ENCODE measurements around the gene IDE. TPM values are rescaled to one million over a fixed set of nuclear protein-coding genes. Genes with fewer than 3 reads are reported as not detected.

The IDE gene
- total RNA-seq (2012; rRNA removed) (26.4 and 27.4 TPM in 2 replicates), polyA plus RNA-seq (2012; rRNA removed) (6.9 and 9.3 TPM in 2 replicates), Bru-seq, nascent RNA (percentile 83 among the genes with signal in this experiment), BruChase-seq, experiment 1, labeled RNA remaining after a 6-hour chase (percentile 94 among the genes with signal in this experiment), BruChase-seq, experiment 2, labeled RNA remaining after a 2-hour chase (percentile 89 among the genes with signal in this experiment)
- 1.9 and 2.2 TPM in 2 replicates for polyA plus RNA-seq (2012; cell fraction: cytosol; rRNA removed)
- 2.3 and 19.9 TPM in 2 replicates for polyA plus RNA-seq (2012; cell fraction: nucleus; rRNA removed; ENCODE audit: low replicate concordance)
- long read RNA-seq, full-length matches to known transcripts = 14 of 26 reads
- long read RNA-seq, partial matches to known transcripts = 7 of 26 reads
- long read RNA-seq, other reads (novel, unspliced or antisense) = 5 of 26 reads

DNA sequence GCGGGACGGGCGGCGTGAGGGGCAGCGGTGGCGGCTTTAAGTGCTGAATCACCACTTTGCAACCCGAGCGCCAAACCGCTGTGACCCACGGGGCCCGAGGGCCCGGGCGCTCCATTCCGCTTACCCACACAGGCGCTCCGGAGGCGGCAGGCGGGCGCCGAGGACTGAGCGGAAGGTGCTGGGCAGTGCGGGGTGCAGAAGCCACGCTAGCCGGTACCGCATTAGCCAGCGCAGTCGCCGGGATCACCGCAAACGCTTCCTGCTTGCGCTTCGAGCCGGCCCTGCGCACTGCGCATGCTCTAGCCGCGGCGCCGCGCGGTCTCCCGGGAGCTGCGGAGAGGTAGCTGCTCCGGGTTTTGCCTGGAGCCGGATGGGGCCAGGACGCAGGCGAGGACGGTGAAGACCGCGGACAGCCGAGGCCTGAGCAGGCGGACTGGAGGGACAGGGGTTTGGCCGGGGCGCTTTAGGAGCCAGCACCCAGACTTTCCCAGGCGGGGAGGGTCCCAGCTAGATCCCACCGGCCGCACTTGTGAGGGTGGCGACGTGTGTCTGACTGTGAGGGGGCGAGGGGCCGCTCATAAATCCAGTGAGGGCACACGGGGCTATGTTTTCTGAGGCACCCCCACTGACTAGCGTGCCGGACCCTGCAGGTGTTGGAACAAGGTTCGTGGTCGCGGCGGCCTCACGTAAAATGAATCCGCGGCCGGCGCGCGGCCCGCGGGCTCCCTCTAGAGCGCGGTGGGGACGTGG is at the start of gene IDE:
Gene IDE, minus strand, starts transcription at position 296 of the 750 bp plus-strand sequence. Its CDS starts 74 bp downstream, at position 222.
- no TSS peak for BruUV-seq (replicated peaks)
- intact Hi-C loops (cut with micrococcal nuclease) = loop anchor here (1.0 to 10.0 kb wide), 5 partner anchors 15 to 489 kb away; no protein-coding TSS in a partner anchor
- WGBS, 2 experiments (ENCODE audit: extremely low coverage in 2 of 2, insufficient read length in 1 of 2) = 0% methylated on average over 43 of the region's 80 CpGs; no CpG with 5 or more reads in 1 of the 2 experiments
- TF ChIP-seq RAD21 (IDR thresholded peaks at IDR 0.05; ENCODE audit: low read length) (peak; percentile 83), NFE2L2 (IDR thresholded peaks at IDR 0.05; ENCODE audit: low read depth, low read length) (peak; percentile 65; the same call in 1 of the 2 replicates), MAZ (IDR thresholded peaks at IDR 0.05; ENCODE audit: borderline replicate concordance, low read depth, low read length) (peak; percentile 63; the same call in 1 of the 2 replicates), CHD1 (IDR thresholded peaks at IDR 0.05; ENCODE audit: low read depth, low read length) (no peak), BHLHE40 (IDR thresholded peaks at IDR 0.05; ENCODE audit: low read depth, low read length) (no peak), RFX5 (IDR thresholded peaks at IDR 0.05; ENCODE audit: low read depth, low read length) (no peak), FOS (IDR thresholded peaks at IDR 0.05; ENCODE audit: low read depth, low read length) (peak; percentile 33; the same call in 1 of the 2 replicates), SMC3 (IDR thresholded peaks at IDR 0.05; ENCODE audit: low read depth, low read length) (peak; percentile 42), MXI1 (IDR thresholded peaks at IDR 0.05; ENCODE audit: borderline replicate concordance, low read depth, low read length) (peak; percentile 46; the same call in 1 of the 2 replicates), MAFK (IDR thresholded peaks at IDR 0.05; ENCODE audit: low read depth, low read length) (peak; percentile 82)
- TF ChIP-seq, protein P1, sequence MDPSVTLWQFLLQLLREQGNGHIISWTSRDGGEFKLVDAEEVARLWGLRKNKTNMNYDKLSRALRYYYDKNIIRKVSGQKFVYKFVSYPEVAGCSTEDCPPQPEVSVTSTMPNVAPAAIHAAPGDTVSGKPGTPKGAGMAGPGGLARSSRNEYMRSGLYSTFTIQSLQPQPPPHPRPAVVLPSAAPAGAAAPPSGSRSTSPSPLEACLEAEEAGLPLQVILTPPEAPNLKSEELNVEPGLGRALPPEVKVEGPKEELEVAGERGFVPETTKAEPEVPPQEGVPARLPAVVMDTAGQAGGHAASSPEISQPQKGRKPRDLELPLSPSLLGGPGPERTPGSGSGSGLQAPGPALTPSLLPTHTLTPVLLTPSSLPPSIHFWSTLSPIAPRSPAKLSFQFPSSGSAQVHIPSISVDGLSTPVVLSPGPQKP (IDR thresholded peaks at IDR 0.05; ENCODE audit: borderline replicate concordance, low read depth, low read length) = no peak
- TF ChIP-seq, protein P2, sequence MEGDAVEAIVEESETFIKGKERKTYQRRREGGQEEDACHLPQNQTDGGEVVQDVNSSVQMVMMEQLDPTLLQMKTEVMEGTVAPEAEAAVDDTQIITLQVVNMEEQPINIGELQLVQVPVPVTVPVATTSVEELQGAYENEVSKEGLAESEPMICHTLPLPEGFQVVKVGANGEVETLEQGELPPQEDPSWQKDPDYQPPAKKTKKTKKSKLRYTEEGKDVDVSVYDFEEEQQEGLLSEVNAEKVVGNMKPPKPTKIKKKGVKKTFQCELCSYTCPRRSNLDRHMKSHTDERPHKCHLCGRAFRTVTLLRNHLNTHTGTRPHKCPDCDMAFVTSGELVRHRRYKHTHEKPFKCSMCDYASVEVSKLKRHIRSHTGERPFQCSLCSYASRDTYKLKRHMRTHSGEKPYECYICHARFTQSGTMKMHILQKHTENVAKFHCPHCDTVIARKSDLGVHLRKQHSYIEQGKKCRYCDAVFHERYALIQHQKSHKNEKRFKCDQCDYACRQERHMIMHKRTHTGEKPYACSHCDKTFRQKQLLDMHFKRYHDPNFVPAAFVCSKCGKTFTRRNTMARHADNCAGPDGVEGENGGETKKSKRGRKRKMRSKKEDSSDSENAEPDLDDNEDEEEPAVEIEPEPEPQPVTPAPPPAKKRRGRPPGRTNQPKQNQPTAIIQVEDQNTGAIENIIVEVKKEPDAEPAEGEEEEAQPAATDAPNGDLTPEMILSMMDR (conservative IDR thresholded peaks at IDR 0.05; ENCODE audit: low read depth, low read length) = peak; percentile 92

More for the DNA sequence above, at the start of gene IDE:
- dilution Hi-C loops (cut with HindIII; ENCODE audit: low sequenced_read_pairs, unreplicated experiment) = no loop called here
- Histone ChIP-seq H3K4me1 (ENCODE audit: control insufficient read depth, insufficient read depth, low read length) (peaks cover 4% of the 10 kb centered on the region), H3K23ac (ENCODE audit: low read depth, low read length) (peak within 1 kb of the TSS; percentile 96), H3K27ac (ENCODE audit: insufficient read depth, low read length) (peak within 1 kb of the TSS; percentile 91), H2BK120ac (ENCODE audit: low read depth, low read length) (peak within 1 kb of the TSS; percentile 70), H3K18ac (ENCODE audit: low read depth, low read length) (peak within 1 kb of the TSS; percentile 17), H4K20me1 (ENCODE audit: insufficient read depth, low read length) (peaks cover 23% of the 10 kb centered on the region), H4K8ac (ENCODE audit: low read depth in 2 of 2, low read length in 2 of 2) (peak within 1 kb of the TSS; percentile 77 to 93), H2AFZ (replicated peaks; ENCODE audit: low read length, poor library complexity) (peak within 1 kb of the TSS; percentile 99), H3K14ac (replicated peaks; ENCODE audit: low read depth, low read length) (peak within 1 kb of the TSS; percentile 91), H3K4ac (ENCODE audit: low read depth, low read length) (peak within 1 kb of the TSS; percentile 86), H3K27me3 (ENCODE audit: control insufficient read depth, insufficient read depth, low read length) (no peaks in the 10 kb centered on the region), H2BK20ac (ENCODE audit: low read depth, low read length) (peak within 1 kb of the TSS; percentile 81; the same call in 1 of the 2 replicates), H3K9me3 (ENCODE audit: control insufficient read depth, insufficient read depth, low read length) (no peaks in the 10 kb centered on the region), H3K9ac (ENCODE audit: low read depth, low read length) (peak within 1 kb of the TSS; percentile 74), H4K91ac (ENCODE audit: insufficient read depth, low read depth, low read length) (peak within 1 kb of the TSS; percentile 80), H2AK5ac (ENCODE audit: low read depth, low read length) (peak within 1 kb of the TSS; percentile 79; the same call in 1 of the 2 replicates), H4K5ac (ENCODE audit: low read depth, low read length) (peak within 1 kb of the TSS; percentile 33), H3K4me2 (ENCODE audit: low read depth, low read length) (peak within 1 kb of the TSS; percentile 93), H2BK15ac (ENCODE audit: low read depth, low read length) (peak within 1 kb of the TSS; percentile 60; the same call in 1 of the 3 replicates), H3K79me1 (ENCODE audit: low read depth in 1 of 2, low read length in 2 of 2) (peaks cover 10 to 40% of the 10 kb centered on the region in 2 experiments), H2AK9ac (replicated peaks; ENCODE audit: low read depth, low read length, poor library complexity) (peak within 1 kb of the TSS; percentile 88), H3K56ac (ENCODE audit: extremely low read depth, insufficient read depth, low read length) (peak within 1 kb of the TSS; percentile 86), H3K9me1 (ENCODE audit: insufficient read depth, low read length) (peaks cover 7% of the 10 kb centered on the region), H3K4me3 (ENCODE audit: insufficient read depth, low read depth, low read length) (peak within 1 kb of the TSS; percentile 70), H3K36me3 (ENCODE audit: control insufficient read depth, insufficient read depth, low read length) (no peaks in the 10 kb centered on the region), H2BK5ac (ENCODE audit: low read depth, low read length, poor library complexity, severe bottlenecking) (peak within 1 kb of the TSS; percentile 83)
- peak; percentile 79 for ATAC-seq (ENCODE audit: low read depth)
- POLR2A ChIA-PET (ENCODE audit: unreplicated experiment) = interaction anchor here (0.5 to 1.0 kb wide), 2 partner anchors 29 to 41 kb away, joined by 3 read pairs; no protein-coding TSS in a partner anchor
- CTCF ChIA-PET = interaction anchor here (0.6 to 4.0 kb wide), 6 partner anchors 17 to 84 kb away, joined by 3 to 20 read pairs (median 6); no protein-coding TSS in a partner anchor
- in situ Hi-C loops (cut with MboI; ENCODE audit: low sequenced_read_pairs) = no loop called here
- peak; percentile 88 for DNase-seq
